ENCODE data around the gene XPO4.
"Not testable (repeated sequence)": the region's sequence is repeated elsewhere in the genome, so short reads cannot be mapped to it uniquely, and the experiment has no call there.

XPO4 gene

DNA sequence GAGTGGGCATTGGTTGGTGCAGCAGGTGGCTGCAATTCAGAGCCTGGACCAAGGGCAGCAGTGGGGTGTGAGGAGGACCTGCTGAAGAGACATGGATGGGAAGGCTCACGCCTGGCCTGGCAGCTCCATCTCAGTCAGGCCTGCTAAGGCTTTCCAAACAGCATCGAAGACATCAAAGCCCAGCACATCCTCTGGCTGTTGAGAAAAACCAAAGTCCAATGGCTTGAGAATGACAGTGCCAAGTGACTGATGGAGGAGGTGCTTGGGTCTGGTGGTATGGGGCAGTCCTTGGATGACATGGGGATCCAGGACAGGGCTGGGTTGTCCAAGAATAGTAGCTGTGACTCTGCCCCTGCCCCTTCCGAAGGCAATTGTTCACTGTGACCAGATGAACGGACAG, 19.0 kb upstream of the XPO4 start:
- no peak overlapping the region for H3K9ac ChIP-seq (ENCODE audit: low read length)
- H3K23ac ChIP-seq (ENCODE audit: low read length in 2 of 2), result peak overlapping the region in 1 of 2 experiments; percentile 59
- 87% methylated on average over 4 of the region's 4 CpGs for WGBS
- no peak overlapping the region for H3K14ac ChIP-seq (ENCODE audit: low read length in 2 of 2)
- no peak overlapping the region for H2AK5ac ChIP-seq (ENCODE audit: low read length, severe bottlenecking)
- H4K91ac ChIP-seq (ENCODE audit: low read length), result no peak overlapping the region
- no peak overlapping the region for H2AFZ ChIP-seq (ENCODE audit: low read depth, low read length)
- no peak overlapping the region for H2BK15ac ChIP-seq (ENCODE audit: low read depth, poor library complexity, severe bottlenecking)
- H2BK12ac ChIP-seq (ENCODE audit: low read length in 2 of 2), result no peak overlapping the region
- no peak overlapping the region for H3K18ac ChIP-seq (ENCODE audit: low read depth in 1 of 2, low read length in 2 of 2)
- no peak overlapping the region for H3K4me2 ChIP-seq (ENCODE audit: low read length, poor library complexity, severe bottlenecking)
- no peak overlapping the region for H2BK5ac ChIP-seq (ENCODE audit: low read depth, low read length, poor library complexity, severe bottlenecking)
- no peaks in the 10 kb centered on the region for H3K36me3 ChIP-seq (ENCODE audit: control insufficient read depth in 1 of 2, insufficient read depth in 2 of 2, low read depth in 1 of 2, low read length in 2 of 2)
- H4K8ac ChIP-seq (ENCODE audit: low read length), result no peak overlapping the region
- no peak overlapping the region for H3K4me3 ChIP-seq (ENCODE audit: insufficient read depth in 1 of 2, low read depth in 1 of 2, low read length in 2 of 2)
- DNase-seq, result no peak
- H2BK120ac ChIP-seq (ENCODE audit: low read depth, low read length), result no peak overlapping the region
- peaks cover 2 to 9% of the 10 kb centered on the region in 2 experiments for H3K27me3 ChIP-seq (ENCODE audit: control insufficient read depth in 1 of 2, insufficient read depth in 1 of 2, low read length in 2 of 2)
- H3K9me3 ChIP-seq (ENCODE audit: control insufficient read depth, low read length), result no peaks in the 10 kb centered on the region
- H3K4ac ChIP-seq (ENCODE audit: low read depth in 1 of 2, low read length in 2 of 2), result no peak overlapping the region
- H3K79me1 ChIP-seq (replicated peaks; ENCODE audit: low read length, poor library complexity, severe bottlenecking), result no peaks in the 10 kb centered on the region
- no peaks in the 10 kb centered on the region for H3K4me1 ChIP-seq (ENCODE audit: control insufficient read depth, insufficient read depth, low read depth, low read length)
- no peak overlapping the region for H3K27ac ChIP-seq (ENCODE audit: low read length, poor library complexity, severe bottlenecking)

DNA sequence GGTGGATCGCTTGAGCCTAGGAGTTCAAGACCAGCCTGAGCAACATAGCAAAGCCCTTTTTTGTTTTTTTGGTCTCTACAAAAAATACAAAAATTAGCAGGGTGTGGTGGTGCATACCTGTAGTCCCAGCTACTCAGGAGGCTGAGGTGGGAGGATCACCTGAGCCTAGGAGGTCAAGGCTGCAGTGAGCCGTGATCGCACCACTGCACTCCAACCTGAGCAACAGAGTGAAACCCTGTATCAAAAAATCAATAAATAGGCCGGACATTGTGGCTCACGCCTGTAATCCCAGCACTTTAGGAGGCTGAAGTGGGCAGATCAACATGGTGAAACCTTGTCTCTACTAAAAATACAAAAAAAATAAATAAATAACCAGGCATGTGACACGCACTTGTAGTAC, 13.1 kb upstream of the XPO4 start:
- not testable (repeated sequence) for H4K8ac ChIP-seq (ENCODE audit: low read length); H3K4me2 ChIP-seq (ENCODE audit: low read length, poor library complexity, severe bottlenecking)

DNA sequence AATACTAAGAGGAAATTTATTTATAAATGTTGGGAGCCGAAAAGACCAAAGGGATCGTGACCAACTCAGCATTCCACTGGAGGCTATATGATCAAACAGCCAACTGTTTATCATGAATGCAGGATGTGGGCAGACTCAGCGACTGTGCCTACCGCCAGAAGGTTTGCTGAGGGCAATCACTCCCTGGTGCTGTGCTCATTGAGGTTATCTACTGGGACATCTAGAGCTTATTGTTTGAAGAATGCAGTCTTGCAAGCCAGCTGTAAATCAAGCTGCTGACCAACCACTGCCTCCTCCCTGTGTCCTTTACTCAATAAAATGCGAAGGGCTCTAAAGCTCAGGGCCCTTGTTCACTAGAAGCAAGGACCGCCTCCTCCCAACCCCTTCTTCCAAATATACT, 8.5 kb upstream of the XPO4 start:
- H3K27ac ChIP-seq (ENCODE audit: low read length, poor library complexity, severe bottlenecking), result no peak overlapping the region
- H2BK5ac ChIP-seq (ENCODE audit: low read depth, low read length, poor library complexity, severe bottlenecking), result no peak overlapping the region
- H3K4me3 ChIP-seq (ENCODE audit: insufficient read depth in 1 of 2, low read depth in 1 of 2, low read length in 2 of 2), result no peak overlapping the region
- DNase-seq, result no peak
- H2BK120ac ChIP-seq (ENCODE audit: low read depth, low read length), result no peak overlapping the region
- H3K23ac ChIP-seq (ENCODE audit: low read length in 2 of 2), result no peak overlapping the region
- H2BK12ac ChIP-seq (ENCODE audit: low read length in 2 of 2), result no peak overlapping the region
- H3K9ac ChIP-seq (ENCODE audit: low read length), result no peak overlapping the region
- H3K9me3 ChIP-seq (ENCODE audit: control insufficient read depth, low read length), result no peaks in the 10 kb centered on the region
- no peak overlapping the region for H2AK5ac ChIP-seq (ENCODE audit: low read length, severe bottlenecking)
- H2BK15ac ChIP-seq (ENCODE audit: low read depth, poor library complexity, severe bottlenecking), result no peak overlapping the region
- H3K18ac ChIP-seq (ENCODE audit: low read depth in 1 of 2, low read length in 2 of 2), result no peak overlapping the region
- H3K36me3 ChIP-seq (ENCODE audit: control insufficient read depth in 1 of 2, insufficient read depth in 2 of 2, low read depth in 1 of 2, low read length in 2 of 2), result no peaks in the 10 kb centered on the region
- H3K79me1 ChIP-seq (replicated peaks; ENCODE audit: low read length, poor library complexity, severe bottlenecking), result no peaks in the 10 kb centered on the region
- no peak overlapping the region for H3K4me2 ChIP-seq (ENCODE audit: low read length, poor library complexity, severe bottlenecking)
- H3K4ac ChIP-seq (ENCODE audit: low read depth in 1 of 2, low read length in 2 of 2), result no peak overlapping the region
- no peaks in the 10 kb centered on the region for H3K27me3 ChIP-seq (ENCODE audit: control insufficient read depth in 1 of 2, insufficient read depth in 1 of 2, low read length in 2 of 2)
- no peaks in the 10 kb centered on the region for H3K4me1 ChIP-seq (ENCODE audit: control insufficient read depth, insufficient read depth, low read depth, low read length)
- no peak overlapping the region for H2AFZ ChIP-seq (ENCODE audit: low read depth, low read length)
- no peak overlapping the region for H3K14ac ChIP-seq (ENCODE audit: low read length in 2 of 2)
- H4K91ac ChIP-seq (ENCODE audit: low read length), result no peak overlapping the region
- H4K8ac ChIP-seq (ENCODE audit: low read length), result no peak overlapping the region
- 86% methylated on average over 6 of the region's 6 CpGs for WGBS

More for the DNA sequence above, 13.1 kb upstream of the XPO4 start:
- H3K4ac ChIP-seq (ENCODE audit: low read depth in 1 of 2, low read length in 2 of 2); H2AFZ ChIP-seq (ENCODE audit: low read depth, low read length); H3K36me3 ChIP-seq (ENCODE audit: control insufficient read depth in 1 of 2, insufficient read depth in 2 of 2, low read depth in 1 of 2, low read length in 2 of 2); H3K4me3 ChIP-seq (ENCODE audit: insufficient read depth in 1 of 2, low read depth in 1 of 2, low read length in 2 of 2); H3K23ac ChIP-seq (ENCODE audit: low read length in 2 of 2); H2BK5ac ChIP-seq (ENCODE audit: low read depth, low read length, poor library complexity, severe bottlenecking); H3K9me3 ChIP-seq (ENCODE audit: control insufficient read depth, low read length); H3K27me3 ChIP-seq (ENCODE audit: control insufficient read depth in 1 of 2, insufficient read depth in 1 of 2, low read length in 2 of 2); H2BK12ac ChIP-seq (ENCODE audit: low read length in 2 of 2); H3K79me1 ChIP-seq (replicated peaks; ENCODE audit: low read length, poor library complexity, severe bottlenecking); H3K14ac ChIP-seq (ENCODE audit: low read length in 2 of 2); H3K18ac ChIP-seq (ENCODE audit: low read depth in 1 of 2, low read length in 2 of 2); H4K91ac ChIP-seq (ENCODE audit: low read length); H2BK15ac ChIP-seq (ENCODE audit: low read depth, poor library complexity, severe bottlenecking); H3K4me1 ChIP-seq (ENCODE audit: control insufficient read depth, insufficient read depth, low read depth, low read length); DNase-seq; H3K9ac ChIP-seq (ENCODE audit: low read length); H2BK120ac ChIP-seq (ENCODE audit: low read depth, low read length); H2AK5ac ChIP-seq (ENCODE audit: low read length, severe bottlenecking); H3K27ac ChIP-seq (ENCODE audit: low read length, poor library complexity, severe bottlenecking): not testable (repeated sequence)
- 89% methylated on average over 6 of the region's 6 CpGs for WGBS

DNA sequence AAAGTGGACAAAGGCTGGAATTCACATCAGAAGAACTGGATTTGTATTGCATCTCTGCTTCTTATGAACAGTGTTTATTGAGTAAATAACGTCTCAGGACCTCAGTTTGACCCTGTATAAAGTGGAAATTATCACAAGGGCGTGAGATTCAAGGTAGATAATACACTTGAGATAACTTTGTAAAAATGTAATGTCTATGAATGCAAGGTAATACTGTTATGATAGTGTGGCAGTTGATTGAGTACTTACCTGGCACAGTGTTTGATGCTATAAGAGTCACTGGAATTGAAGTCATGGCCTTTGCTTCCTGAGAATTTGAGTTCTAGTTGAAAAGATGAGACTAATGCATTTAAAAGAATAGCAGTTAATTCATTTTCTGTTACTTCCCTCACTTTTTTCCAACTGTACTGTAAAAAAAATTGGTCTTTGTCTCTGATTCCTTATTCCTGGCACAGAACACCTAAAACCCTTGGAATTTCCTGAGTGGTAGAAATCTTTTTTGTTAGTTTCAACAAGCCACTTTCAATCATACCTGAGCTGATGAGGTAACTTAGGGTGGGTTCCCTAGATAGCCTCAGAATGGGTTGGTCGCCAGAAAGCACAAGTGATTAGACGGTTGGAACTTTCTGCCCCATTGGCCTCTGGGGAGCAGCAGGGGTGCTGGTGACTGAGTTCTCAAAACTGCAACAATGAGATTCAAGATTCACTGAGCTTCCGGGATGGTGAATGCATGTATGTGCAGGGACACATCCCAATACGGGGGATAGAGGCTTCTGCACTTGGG, 6.4 kb upstream of the XPO4 start:
- no peak for DNase-seq
- Histone ChIP-seq H3K4me1 (ENCODE audit: control insufficient read depth, insufficient read depth, low read depth, low read length) (no peaks in the 10 kb centered on the region), H3K36me3 (ENCODE audit: control insufficient read depth in 1 of 2, insufficient read depth in 2 of 2, low read depth in 1 of 2, low read length in 2 of 2) (no peaks in the 10 kb centered on the region), H3K4me2 (ENCODE audit: low read length, poor library complexity, severe bottlenecking) (no peak overlapping the region), H3K23ac (ENCODE audit: low read length in 2 of 2) (no peak overlapping the region), H3K4me3 (ENCODE audit: insufficient read depth in 1 of 2, low read depth in 1 of 2, low read length in 2 of 2) (no peak overlapping the region), H3K4ac (ENCODE audit: low read depth in 1 of 2, low read length in 2 of 2) (no peak overlapping the region), H3K9me3 (ENCODE audit: control insufficient read depth, low read length) (no peaks in the 10 kb centered on the region), H2BK12ac (ENCODE audit: low read length in 2 of 2) (no peak overlapping the region), H2AFZ (ENCODE audit: low read depth, low read length) (no peak overlapping the region), H2AK5ac (ENCODE audit: low read length, severe bottlenecking) (no peak overlapping the region), H3K27me3 (ENCODE audit: control insufficient read depth in 1 of 2, insufficient read depth in 1 of 2, low read length in 2 of 2) (no peaks in the 10 kb centered on the region), H3K79me1 (replicated peaks; ENCODE audit: low read length, poor library complexity, severe bottlenecking) (no peaks in the 10 kb centered on the region), H2BK120ac (ENCODE audit: low read depth, low read length) (no peak overlapping the region), H2BK5ac (ENCODE audit: low read depth, low read length, poor library complexity, severe bottlenecking) (no peak overlapping the region), H3K14ac (ENCODE audit: low read length in 2 of 2) (no peak overlapping the region), H4K91ac (ENCODE audit: low read length) (no peak overlapping the region), H3K27ac (ENCODE audit: low read length, poor library complexity, severe bottlenecking) (no peak overlapping the region), H2BK15ac (ENCODE audit: low read depth, poor library complexity, severe bottlenecking) (no peak overlapping the region), H3K9ac (ENCODE audit: low read length) (no peak overlapping the region), H3K18ac (ENCODE audit: low read depth in 1 of 2, low read length in 2 of 2) (no peak overlapping the region), H4K8ac (ENCODE audit: low read length) (no peak overlapping the region)
- 67% methylated on average over 6 of the region's 6 CpGs for WGBS
